Mesodermal cell (in vitro differentiated cells): ENCODE measurements around the gene PTGS1.
"Not testable (repeated sequence)": the region's sequence is repeated elsewhere in the genome, so short reads cannot be mapped to it uniquely, and the experiment has no call there.

Experiments used
- H3K27ac ChIP-seq: 2 replicates; pipeline ENCODE4 v1.7.0; 2013; ENCODE audit warnings: mild to moderate bottlenecking, low read depth, low read length, moderate library complexity; ENCODE audit not compliant: severe bottlenecking
- H3K36me3 ChIP-seq: 2 replicates; pipeline ENCODE4 v1.7.1; 2013; ENCODE audit warnings: mild to moderate bottlenecking, low read length, moderate library complexity; ENCODE audit not compliant: control insufficient read depth, insufficient read depth
- H3K4me1 ChIP-seq: one replicate; pipeline ENCODE4 v1.7.1; 2013; ENCODE audit warnings: mild to moderate bottlenecking, low read length; ENCODE audit not compliant: insufficient read depth, control insufficient read depth, poor library complexity, severe bottlenecking
- H3K4me3 ChIP-seq: 2 replicates; pipeline ENCODE4 v1.7.0; 2013; ENCODE audit warnings: low read length, control low read depth, mild to moderate bottlenecking; ENCODE audit not compliant: insufficient read depth, poor library complexity, severe bottlenecking; ENCODE audit errors: extremely low read depth
- H3K9me3 ChIP-seq: 2 replicates; pipeline ENCODE4 v1.7.1; 2013; ENCODE audit warnings: mild to moderate bottlenecking, low read length, moderate library complexity; ENCODE audit not compliant: control insufficient read depth
- WGBS, 2 experiments: methylation state at CpG; one replicate each; pipeline ENCODE4 v1.1.5; 2013; ENCODE audit warnings: missing lambda C conversion rate in 2 of 2; ENCODE audit not compliant: insufficient coverage in 2 of 2; 5-methylcytosine and 5-hydroxymethylcytosine counted together

PTGS1 gene

DNA sequence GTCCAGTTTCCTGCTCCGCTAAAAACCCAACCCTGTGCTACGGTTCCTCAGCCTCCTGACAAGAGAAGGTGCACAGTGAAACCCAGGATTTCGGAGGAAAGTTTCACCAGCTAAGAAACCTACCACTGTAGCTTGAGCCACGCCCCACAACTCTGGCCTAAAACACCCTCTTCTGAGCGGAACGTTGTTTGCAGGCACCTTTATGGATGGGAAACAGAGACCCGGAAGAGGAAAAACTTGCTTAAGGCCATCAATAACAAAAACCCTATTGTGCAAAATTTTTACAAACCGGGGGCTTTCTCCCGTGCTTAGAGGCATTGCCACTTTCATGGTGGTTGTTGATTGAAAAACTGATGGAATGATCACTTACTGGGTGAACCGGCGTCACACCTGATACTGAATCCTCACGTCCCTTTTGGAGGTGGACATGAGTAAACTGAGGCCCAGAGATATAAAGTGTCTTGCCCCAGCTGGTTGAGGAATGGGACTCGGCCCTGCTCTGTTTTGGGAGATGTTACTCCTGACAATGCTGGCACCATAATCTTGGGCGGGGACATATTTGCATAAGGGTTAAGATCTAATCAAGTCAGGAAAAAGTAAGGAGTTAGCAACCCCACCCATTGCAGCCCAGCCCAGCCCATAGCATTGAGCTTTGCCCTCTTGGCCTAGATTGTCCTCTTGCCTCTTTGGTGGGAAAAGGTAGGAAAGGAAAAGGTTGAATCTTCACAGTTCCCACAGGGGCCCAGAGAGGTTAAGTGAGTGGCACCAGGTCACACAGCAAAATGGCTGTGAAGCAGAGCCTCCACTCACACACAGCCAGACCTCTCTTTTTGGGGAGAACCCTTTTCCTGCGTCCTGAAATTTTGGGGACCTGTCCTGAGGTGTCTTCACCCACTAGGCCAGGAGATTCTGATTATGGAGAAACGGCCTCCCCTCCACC lies 23.2 kb upstream of the PTGS1 start:
- 57 to 62% methylated on average over 9 to 11 of the region's 16 CpGs for WGBS, 2 experiments
- Histone ChIP-seq H3K4me3 (peak overlapping the region; percentile 47), H3K9me3 (no peaks in the 10 kb centered on the region), H3K4me1 (peaks cover 6% of the 10 kb centered on the region), H3K36me3 (no peaks in the 10 kb centered on the region), H3K27ac (no peak overlapping the region)

DNA sequence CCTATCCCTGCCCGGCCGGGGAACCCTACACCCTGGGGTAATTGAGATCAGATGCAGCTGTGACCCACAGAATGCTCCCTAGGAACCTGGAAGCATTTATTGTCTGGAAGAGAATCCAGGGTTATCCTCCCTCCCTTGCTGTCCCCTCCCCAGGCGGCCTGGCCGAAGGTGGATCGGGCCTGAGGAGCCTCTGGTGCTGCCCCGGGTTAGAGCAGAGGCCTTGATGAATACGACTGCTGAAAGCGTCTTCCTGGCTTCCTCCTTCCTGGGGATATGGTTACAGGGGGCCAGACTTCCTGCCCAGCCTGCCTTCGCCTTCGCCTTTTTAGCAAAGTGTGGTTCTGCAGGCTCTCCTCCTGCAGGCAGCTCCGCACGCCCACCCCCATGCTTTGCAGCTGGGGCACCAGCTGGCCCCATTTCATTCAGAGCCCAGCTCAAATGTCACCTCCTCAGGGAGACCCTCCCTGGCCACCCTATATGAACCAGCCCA lies 22.5 kb upstream of the PTGS1 start:
- H3K4me1 ChIP-seq = peaks cover 6% of the 10 kb centered on the region
- no peak overlapping the region for H3K4me3 ChIP-seq
- WGBS, 2 experiments = 56 to 65% methylated on average over 8 to 10 of the region's 12 CpGs
- no peaks in the 10 kb centered on the region for H3K36me3 ChIP-seq
- H3K9me3 ChIP-seq = no peaks in the 10 kb centered on the region
- H3K27ac ChIP-seq = peak overlapping the region; percentile 45

DNA sequence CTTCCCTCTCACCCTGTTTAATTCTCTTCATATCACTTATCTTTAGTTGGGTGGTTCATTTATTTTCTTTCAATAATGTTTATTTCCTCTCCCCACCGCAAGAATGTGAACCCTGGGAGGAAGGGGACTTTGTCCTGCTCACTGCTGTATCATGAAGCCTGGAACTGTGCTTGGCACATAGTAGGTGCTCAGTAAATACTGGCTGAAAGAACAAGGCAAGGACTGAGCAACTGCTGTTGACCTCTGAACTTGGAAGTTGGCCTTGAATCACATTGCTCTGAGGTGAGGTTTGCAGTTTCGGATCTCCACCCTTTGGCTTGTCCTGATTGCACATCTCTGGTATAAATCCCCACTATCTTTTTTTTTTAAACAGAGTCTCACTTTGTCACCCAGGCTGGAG lies 22.0 kb upstream of the PTGS1 start:
- 80 to 90% methylated on average over 1 of the region's 2 CpGs for WGBS, 2 experiments
- H3K36me3 ChIP-seq = no peaks in the 10 kb centered on the region
- H3K4me3 ChIP-seq = no peak overlapping the region
- peaks cover 6% of the 10 kb centered on the region for H3K4me1 ChIP-seq
- no peak overlapping the region for H3K27ac ChIP-seq
- no peaks in the 10 kb centered on the region for H3K9me3 ChIP-seq

DNA sequence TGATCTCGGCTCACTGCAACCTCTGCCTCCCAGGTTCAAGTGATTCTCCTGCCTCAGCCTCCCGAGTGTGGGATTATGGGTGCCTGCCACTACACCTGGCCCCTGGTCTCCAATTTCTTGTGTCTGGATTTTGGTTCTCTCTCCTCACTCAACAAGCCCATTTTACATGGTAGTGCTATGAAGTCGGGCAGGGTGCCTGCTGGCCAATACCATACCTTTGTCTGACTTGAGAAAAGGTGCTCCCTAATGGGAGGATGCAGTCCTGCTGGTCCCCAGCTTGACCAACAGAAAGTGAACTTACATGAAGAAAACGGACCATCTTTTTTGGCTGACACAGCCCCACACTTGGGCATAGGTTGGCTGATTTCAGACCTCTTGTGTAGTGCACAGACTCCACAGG lies 21.6 kb upstream of the PTGS1 start:
- Histone ChIP-seq H3K36me3 (no peaks in the 10 kb centered on the region), H3K4me3 (no peak overlapping the region), H3K4me1 (peaks cover 7% of the 10 kb centered on the region), H3K9me3 (no peaks in the 10 kb centered on the region), H3K27ac (no peak overlapping the region)
- 84 to 93% methylated on average over 3 to 4 of the region's 4 CpGs for WGBS, 2 experiments

DNA sequence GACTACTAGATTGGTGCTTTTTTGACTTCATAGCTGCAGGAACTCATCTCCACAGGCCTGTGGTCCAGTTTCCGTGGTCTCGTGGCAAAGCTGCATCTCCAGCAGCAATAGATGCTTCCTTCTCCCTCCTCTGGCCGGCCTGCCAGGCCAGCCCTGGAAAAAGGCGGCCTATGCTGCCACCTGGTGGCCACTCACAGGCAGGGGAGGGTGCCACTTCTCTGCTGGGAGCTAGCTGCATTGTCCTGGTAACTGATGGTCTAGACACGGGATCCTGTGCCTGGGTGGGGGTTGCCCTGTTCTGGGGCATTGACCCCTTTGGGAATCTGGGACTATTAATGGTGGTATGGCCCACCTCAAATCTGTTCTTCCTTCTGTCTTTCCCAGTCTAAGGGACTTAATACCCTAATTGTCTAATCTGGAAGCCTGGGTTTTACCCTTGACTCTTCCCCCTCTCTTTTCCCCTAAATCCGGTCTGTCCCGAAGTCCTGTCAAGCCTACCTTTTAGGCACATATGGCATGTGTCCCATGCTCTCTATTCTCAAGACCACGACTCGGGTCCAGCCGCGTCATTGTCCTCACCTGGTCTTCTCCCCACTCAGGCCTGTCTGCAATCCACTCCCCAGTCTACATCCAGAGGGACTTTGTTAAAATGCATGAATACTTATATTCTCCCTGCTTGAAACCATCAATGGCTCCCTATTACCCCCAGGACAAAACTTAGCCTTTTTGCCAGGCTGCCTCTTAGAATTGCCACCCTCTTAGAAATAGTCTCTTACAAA lies 20.1 kb upstream of the PTGS1 start:
- no peak overlapping the region for H3K4me3 ChIP-seq
- H3K36me3 ChIP-seq = no peaks in the 10 kb centered on the region
- whole genome bisulfite sequencing, 2 experiments = 50 to 55% methylated on average over 11 of the region's 11 CpGs
- no peaks in the 10 kb centered on the region for H3K9me3 ChIP-seq
- H3K27ac ChIP-seq = no peak overlapping the region
- peaks cover 12% of the 10 kb centered on the region for H3K4me1 ChIP-seq

DNA sequence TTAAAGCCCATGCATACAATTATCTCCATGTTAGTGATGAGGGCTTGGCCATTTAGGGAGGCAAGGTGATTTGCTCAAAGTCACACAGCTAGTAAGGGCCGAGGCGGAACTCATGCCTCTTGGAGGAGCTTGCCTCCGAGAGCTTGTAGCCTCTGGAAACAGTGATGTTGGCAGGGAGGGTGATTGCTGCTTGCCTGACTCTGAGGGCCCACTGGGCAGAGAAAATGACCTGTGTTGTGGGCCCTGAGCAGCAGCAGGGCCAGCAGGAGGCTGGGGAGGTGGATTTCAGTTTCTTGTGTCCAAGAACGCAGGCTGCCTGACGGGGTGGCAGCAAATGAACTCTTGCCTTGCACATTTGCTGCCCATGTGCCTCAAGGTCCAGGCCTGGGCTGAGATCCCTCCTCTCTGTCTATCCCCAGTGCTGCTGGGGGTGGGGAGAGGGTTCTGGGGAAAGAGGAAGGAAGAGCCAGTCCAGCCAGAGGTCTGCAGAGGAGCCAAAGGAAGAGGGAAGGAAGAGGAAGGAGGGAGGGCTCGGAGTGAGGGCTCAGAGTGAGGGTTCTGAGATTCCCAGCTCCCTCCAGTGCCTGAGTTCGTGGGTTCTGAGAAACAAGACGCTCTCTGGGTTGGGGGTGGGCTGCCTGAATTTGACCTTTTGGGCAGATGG lies 16.2 kb upstream of the PTGS1 start:
- H3K27ac ChIP-seq = no peak overlapping the region
- no peaks in the 10 kb centered on the region for H3K36me3 ChIP-seq
- peaks cover 6% of the 10 kb centered on the region for H3K4me1 ChIP-seq
- no peak overlapping the region for H3K4me3 ChIP-seq
- 89 to 92% methylated on average over 4 to 6 of the region's 8 CpGs for WGBS, 2 experiments
- H3K9me3 ChIP-seq = no peaks in the 10 kb centered on the region

DNA sequence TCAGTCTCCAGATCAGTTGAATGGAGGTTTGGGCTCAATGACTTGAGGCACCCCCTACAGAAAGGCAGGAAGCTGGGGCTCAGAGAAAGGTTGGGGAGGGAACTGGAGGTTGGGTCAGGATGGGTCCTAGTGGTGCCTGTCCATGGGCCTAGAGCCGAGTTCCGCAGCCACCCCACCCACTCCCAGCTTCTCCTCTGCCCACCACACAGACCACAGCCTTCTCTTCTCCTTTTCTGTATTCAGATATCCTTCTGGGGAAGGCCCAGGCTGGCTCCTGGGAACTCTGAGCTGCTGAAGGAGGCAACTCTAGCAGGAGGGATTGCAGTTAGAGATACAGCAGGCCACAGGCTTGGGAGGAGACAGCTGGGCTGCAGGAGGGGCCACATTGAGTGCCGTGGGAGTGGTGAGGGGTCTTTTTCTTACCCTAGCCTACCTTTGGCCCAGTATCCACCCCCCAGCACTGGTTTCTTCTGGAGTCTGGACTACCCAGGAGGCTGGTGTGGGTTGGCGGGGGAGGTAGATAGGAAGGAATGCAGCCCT lies 15.4 kb upstream of the PTGS1 start:
- no peak overlapping the region for H3K4me3 ChIP-seq
- WGBS, 2 experiments = 90 to 100% methylated on average over 1 to 2 of the region's 4 CpGs
- H3K4me1 ChIP-seq = peaks cover 9% of the 10 kb centered on the region
- no peaks in the 10 kb centered on the region for H3K36me3 ChIP-seq
- no peak overlapping the region for H3K27ac ChIP-seq
- no peaks in the 10 kb centered on the region for H3K9me3 ChIP-seq

DNA sequence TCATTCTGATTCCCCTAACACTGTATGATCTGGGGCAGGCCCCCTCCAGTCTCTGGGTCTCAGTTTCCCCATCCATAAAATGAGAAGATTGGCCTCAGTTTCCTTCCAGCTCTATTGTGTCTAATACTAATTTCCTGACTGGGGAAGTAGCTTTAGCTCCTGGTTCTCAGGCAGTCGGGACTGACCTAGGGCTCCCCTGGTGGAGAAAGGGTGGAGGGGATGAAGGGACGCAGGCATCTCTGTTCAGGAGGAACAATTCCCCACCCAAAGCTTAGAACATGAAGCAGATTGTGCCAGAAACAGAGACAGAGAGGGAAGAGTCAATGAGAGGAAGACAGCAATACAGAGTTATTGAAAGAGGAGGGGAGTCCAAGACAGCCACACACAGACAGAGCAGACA lies 14.2 kb upstream of the PTGS1 start:
- Histone ChIP-seq H3K4me1 (peaks cover 14% of the 10 kb centered on the region), H3K27ac (no peak overlapping the region), H3K4me3 (no peak overlapping the region), H3K36me3 (no peaks in the 10 kb centered on the region), H3K9me3 (no peaks in the 10 kb centered on the region)
- WGBS, 2 experiments = 0% methylated on average over 1 of the region's 2 CpGs; no CpG with 5 or more reads in 1 of the 2 experiments

DNA sequence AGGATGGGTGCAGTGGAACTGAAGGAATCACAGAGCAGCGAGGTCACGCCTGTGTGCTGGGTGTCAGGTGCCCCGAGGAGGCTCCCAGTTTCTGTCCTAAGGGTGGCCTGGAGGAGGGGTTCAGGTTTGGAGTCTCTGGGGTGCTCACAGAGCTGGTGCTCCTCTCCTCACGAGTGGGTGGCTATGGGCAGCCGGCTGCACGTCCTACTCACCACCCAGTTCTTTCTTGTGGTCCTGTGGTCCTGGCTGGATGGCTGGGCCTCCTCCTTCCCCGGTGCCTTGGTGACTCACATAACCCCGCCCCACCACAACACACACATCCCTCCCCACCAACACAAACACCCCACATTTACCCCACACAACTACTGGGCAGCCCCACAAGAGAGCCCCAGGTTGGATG lies 9.9 kb upstream of the PTGS1 start:
- no peaks in the 10 kb centered on the region for H3K36me3 ChIP-seq
- H3K9me3 ChIP-seq = no peaks in the 10 kb centered on the region
- no peak overlapping the region for H3K4me3 ChIP-seq
- 86 to 89% methylated on average over 4 to 8 of the region's 8 CpGs for WGBS, 2 experiments
- peaks cover 8% of the 10 kb centered on the region for H3K4me1 ChIP-seq
- H3K27ac ChIP-seq = no peak overlapping the region

DNA sequence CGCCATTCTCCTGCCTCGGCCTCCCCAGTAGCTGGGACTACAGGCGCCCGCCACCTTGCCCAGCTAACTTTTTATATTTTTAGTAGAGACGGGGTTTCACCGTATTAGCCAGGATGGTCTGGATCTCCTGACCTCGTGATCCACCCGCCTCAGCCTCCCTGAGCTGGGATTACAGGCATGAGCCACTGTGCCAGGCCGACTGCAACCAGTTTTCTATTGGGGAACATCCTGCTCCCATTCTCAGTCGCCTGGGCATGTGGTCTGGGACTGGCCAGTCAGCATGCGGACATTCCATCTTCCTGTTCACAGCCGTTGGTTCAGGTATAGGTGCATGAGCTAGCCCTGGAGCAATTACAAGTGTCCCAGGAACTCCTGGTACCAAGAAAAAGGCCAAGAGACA lies 7.7 kb upstream of the PTGS1 start:
- H3K4me3 ChIP-seq, H3K27ac ChIP-seq, H3K9me3 ChIP-seq, H3K4me1 ChIP-seq, H3K36me3 ChIP-seq: not testable (repeated sequence)
- 95 to 96% methylated on average over 11 of the region's 12 CpGs for WGBS, 2 experiments
